A549 (cell line): ENCODE data around the gene IFT80. TPM values are rescaled to one million over a fixed set of nuclear protein-coding genes. Genes with fewer than 3 reads are reported as not detected.

Experiments used
- ATAC-seq, 2 experiments: fragments of 200-7000 bp in 1 of 2; fragments of >200 bp in 1 of 2; cut with Nextera tagmentation in 1 of 2; cut with Tn5 transposase in 1 of 2; 3 replicates each; pipeline versions ENCODE4 v1.8.0 to v1.9.1; 2018 to 2020; ENCODE audit warnings: mild to moderate bottlenecking in 1 of 2, moderate library complexity in 1 of 2
- CTCF ChIA-PET: fragments of 300-600 bp; sonication (Branson Sonifier 250); formaldehyde crosslinking; extraction: SDS; loops from one replicate; lab custom pipeline; 2021; ENCODE audit warnings: antibody characterized with exemption, inconsistent platforms; lab: Yijun Ruan, JAX
- POLR2A ChIA-PET: fragments of 350-600 bp; formaldehyde crosslinking; extraction: SDS; loops from one replicate; lab custom pipeline; 2021; ENCODE audit warnings: antibody characterized with exemption, inconsistent platforms; lab: Yijun Ruan, JAX
- DNase-seq, 2 experiments: peaks; one replicate each; pipeline versions ENCODE4 v3.0.0 to v3.0.0-alpha.2; 2011 to 2016; ENCODE audit warnings: low read depth in 1 of 2, low spot score in 1 of 2
- FAIRE-seq: peaks from 2 replicates; lab custom pipeline; 2011; peaks lifted over from hg19 to GRCh38; lab: Jason Lieb, UNC
- H3K27ac ChIP-seq, 2 experiments: fragments of >200 bp; sonication (Bioruptor Twin); formaldehyde crosslinking; 3 replicates each; pipeline ENCODE4 v1.5.1; 2016 to 2017
- H3K4me1 ChIP-seq: fragments of >200 bp; sonication (Bioruptor Twin); formaldehyde crosslinking; 3 replicates; pipeline ENCODE4 v1.6.1; 2016
- H3K4me2 ChIP-seq: fragments of >200 bp; sonication (Bioruptor Twin); formaldehyde crosslinking; 3 replicates; pipeline ENCODE4 v1.6.1; 2016
- H3K4me3 ChIP-seq: fragments of >200 bp; sonication (Bioruptor Twin); formaldehyde crosslinking; 3 replicates; pipeline ENCODE4 v1.5.1; 2016
- H3K9me3 ChIP-seq: fragments of >200 bp; sonication (Bioruptor Twin); formaldehyde crosslinking; 3 replicates; pipeline ENCODE4 v1.6.1; 2016
- BHLHE40 ChIP-seq: IDR thresholded peaks from 2 replicates; pipeline ENCODE4 v1.6.1; 2012; ENCODE audit warnings: low read depth, low read length, inconsistent platforms
- CBX2 ChIP-seq: fragments of 200-600 bp; sonication (generic); IDR thresholded peaks from 2 replicates; pipeline ENCODE4 v1.6.1; 2016; ENCODE audit warnings: low read depth, mild to moderate bottlenecking, borderline replicate concordance
- CBX8 ChIP-seq: fragments of 200-600 bp; sonication (generic); IDR thresholded peaks from 2 replicates; pipeline ENCODE4 v1.6.1; 2016
- CEBPB ChIP-seq, 2 experiments: fragments of >200 bp in 1 of 2; sonication (Bioruptor Twin) in 1 of 2; formaldehyde crosslinking in 1 of 2; IDR thresholded peaks; 2 replicates each; pipeline ENCODE4 v1.6.1; 2012 to 2016
- CHD2 ChIP-seq: fragments of 150-350 bp; IDR thresholded peaks from 2 replicates; pipeline ENCODE4 v1.6.1; 2014; ENCODE audit warnings: low read length; ENCODE audit not compliant: partially characterized antibody
- EP300 ChIP-seq, 2 experiments: fragments of >200 bp; sonication (Bioruptor Twin); formaldehyde crosslinking; IDR thresholded peaks; 2 replicates in 1 of 2; 3 replicates in 1 of 2; pipeline ENCODE4 v1.6.1; 2016 to 2017
- FOSB ChIP-seq: fragments of 250-450 bp; sonication (Bioruptor Pico); IDR thresholded peaks from 2 replicates; pipeline ENCODE4 v1.5.0; 2020; ENCODE audit warnings: mild to moderate bottlenecking, moderate library complexity
- GATA3 ChIP-seq: IDR thresholded peaks from 2 replicates; pipeline ENCODE4 v1.6.1; 2012; ENCODE audit warnings: borderline replicate concordance
- HDAC2 ChIP-seq: fragments of 200-600 bp; sonication (generic); IDR thresholded peaks from 2 replicates; pipeline ENCODE4 v1.6.1; 2016
- HOXA7 ChIP-seq: fragments of 250-450 bp; sonication (Bioruptor Pico); IDR thresholded peaks from 2 replicates; pipeline ENCODE4 v1.5.0; 2020; ENCODE audit warnings: mild to moderate bottlenecking, moderate library complexity
- JUN ChIP-seq, 2 experiments: fragments of >200 bp; sonication (Bioruptor Twin); formaldehyde crosslinking; IDR thresholded peaks; 2 replicates in 1 of 2; 3 replicates in 1 of 2; pipeline ENCODE4 v1.6.1; 2016 to 2017
- MAFK ChIP-seq: fragments of 450-650 bp; IDR thresholded peaks from 2 replicates; pipeline ENCODE4 v1.6.1; 2014; ENCODE audit not compliant: partially characterized antibody
- NFE2L2 ChIP-seq: fragments of 150-350 bp; conservative IDR thresholded peaks from 2 replicates; pipeline ENCODE4 v1.6.1; 2014; ENCODE audit warnings: low read length
- NPAS2 ChIP-seq: fragments of 250-450 bp; sonication (Bioruptor Pico); IDR thresholded peaks from 2 replicates; pipeline ENCODE4 v1.8.0; 2022; ENCODE audit warnings: mild to moderate bottlenecking, moderate library complexity, borderline replicate concordance
- NR3C1 ChIP-seq: fragments of >200 bp; sonication (Bioruptor Twin); formaldehyde crosslinking; IDR thresholded peaks from 3 replicates; pipeline ENCODE4 v1.6.1; 2017
- PHF8 ChIP-seq: fragments of 200-600 bp; sonication (generic); IDR thresholded peaks from 2 replicates; pipeline ENCODE4 v1.6.1; 2016; ENCODE audit warnings: low read depth, mild to moderate bottlenecking, antibody characterized with exemption, moderate library complexity, borderline replicate concordance
- POLR2A ChIP-seq: IDR thresholded peaks from 2 replicates; pipeline ENCODE4 v1.6.1; 2012; ENCODE audit warnings: mild to moderate bottlenecking, low read length
- POLR2AphosphoS2 ChIP-seq: conservative IDR thresholded peaks from 2 replicates; pipeline ENCODE4 v1.6.1; 2012; ENCODE audit warnings: low read length, improper control_type of control experiment, inconsistent platforms
- RAD21 ChIP-seq, 2 experiments: fragments of >200 bp in 1 of 2; sonication (Bioruptor Twin) in 1 of 2; formaldehyde crosslinking in 1 of 2; IDR thresholded peaks in 1 of 2; conservative IDR thresholded peaks in 1 of 2; 2 replicates in 1 of 2; 3 replicates in 1 of 2; pipeline ENCODE4 v1.6.1; 2012 to 2018; ENCODE audit warnings: inconsistent platforms in 1 of 2
- RCOR1 ChIP-seq: fragments of 150-350 bp; IDR thresholded peaks from 2 replicates; pipeline ENCODE4 v1.6.1; 2014; ENCODE audit warnings: antibody characterized with exemption, low read length, low read depth
- RFX5 ChIP-seq: fragments of 450-650 bp; IDR thresholded peaks from 2 replicates; pipeline ENCODE4 v1.7.1; 2014; ENCODE audit warnings: antibody characterized with exemption, mild to moderate bottlenecking, moderate library complexity
- SMC3 ChIP-seq: fragments of >200 bp; sonication (Bioruptor Twin); formaldehyde crosslinking; IDR thresholded peaks from 3 replicates; pipeline ENCODE4 v1.6.1; 2018; ENCODE audit warnings: inconsistent platforms
- TFCP2L1 ChIP-seq: fragments of 250-450 bp; sonication (Bioruptor Pico); IDR thresholded peaks from 2 replicates; pipeline ENCODE4 v1.5.0; 2021; ENCODE audit warnings: mild to moderate bottlenecking
- ZNF302 ChIP-seq: fragments of 250-450 bp; sonication (Bioruptor Pico); IDR thresholded peaks from 2 replicates; pipeline ENCODE4 v1.9.0; 2021; ENCODE audit warnings: inconsistent platforms, mild to moderate bottlenecking, moderate library complexity
- WGBS: methylation state at CpG from one replicate; pipeline ENCODE4 v1.1.6; 2017; ENCODE audit errors: missing lambda C conversion rate; 5-methylcytosine and 5-hydroxymethylcytosine counted together
- polyA plus RNA-seq, 4 experiments: library from polyadenylated mRNA; depleted of rRNA in 3 of 4; stranded (reverse); fragments of >200 nt; fragmentation: RNase III in 1 of 4; extraction: RNeasy Plus Mini Kit Qiagen cat#74134 plus additional on column Dnase treatment in 1 of 4; gene quantifications; 2 replicates in 3 of 4; 3 replicates in 1 of 4; pipeline ENCODE4 v1.2.3, GENCODE V29; 2011 to 2017
- TF ChIP-seq, protein P1 (sequence below): fragments of 250-450 bp; sonication (Bioruptor Pico); IDR thresholded peaks from 2 replicates; pipeline ENCODE4 v1.5.0; 2020; ENCODE audit warnings: low read depth, mild to moderate bottlenecking, moderate library complexity
- TF ChIP-seq, protein P2 (sequence below): IDR thresholded peaks from 2 replicates; pipeline ENCODE4 v1.6.1; 2012
- TF ChIP-seq, protein P3 (sequence below): fragments of >200 bp; sonication (Bioruptor Twin); formaldehyde crosslinking; IDR thresholded peaks from 2 replicates; pipeline ENCODE4 v1.6.1; 2016
- TF ChIP-seq, protein P4 (sequence below): IDR thresholded peaks from 2 replicates; pipeline ENCODE4 v1.6.1; 2012

IFT80 gene
- polyA plus RNA-seq, 2 of the 4 experiments (the other 2 are of a cell fraction): 30.6 to 41.8 TPM

DNA sequence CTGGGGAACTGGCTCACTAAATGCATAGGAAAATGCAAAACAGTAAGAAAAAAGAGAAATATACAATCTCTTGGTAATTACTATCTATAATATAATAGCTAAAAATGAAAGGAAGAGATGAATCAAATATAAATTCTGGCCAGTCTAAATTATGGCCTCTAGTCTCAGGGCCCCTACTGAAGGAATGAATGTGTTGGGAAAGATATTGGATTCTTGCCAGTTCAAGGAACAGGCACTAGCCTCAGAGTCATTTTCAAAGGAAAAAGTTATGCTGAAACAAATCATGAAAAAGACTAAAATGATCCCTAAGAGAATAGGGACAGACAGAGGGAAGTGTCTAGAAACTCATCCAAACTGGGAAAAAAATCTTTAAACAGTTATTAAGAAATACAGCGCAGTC lies 111.4 kb downstream of the IFT80 start:
- no peak overlapping the region for H3K4me3 ChIP-seq
- no peak overlapping the region for H3K4me2 ChIP-seq
- no peak for FAIRE-seq
- no peak overlapping the region for H3K27ac ChIP-seq
- no peak for TF ChIP-seq CHD2
- TF ChIP-seq, protein P1, sequence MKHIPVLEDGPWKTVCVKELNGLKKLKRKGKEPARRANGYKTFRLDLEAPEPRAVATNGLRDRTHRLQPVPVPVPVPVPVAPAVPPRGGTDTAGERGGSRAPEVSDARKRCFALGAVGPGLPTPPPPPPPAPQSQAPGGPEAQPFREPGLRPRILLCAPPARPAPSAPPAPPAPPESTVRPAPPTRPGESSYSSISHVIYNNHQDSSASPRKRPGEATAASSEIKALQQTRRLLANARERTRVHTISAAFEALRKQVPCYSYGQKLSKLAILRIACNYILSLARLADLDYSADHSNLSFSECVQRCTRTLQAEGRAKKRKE: no peak
- TF ChIP-seq MAFK: no peak
- TF ChIP-seq, protein P2, sequence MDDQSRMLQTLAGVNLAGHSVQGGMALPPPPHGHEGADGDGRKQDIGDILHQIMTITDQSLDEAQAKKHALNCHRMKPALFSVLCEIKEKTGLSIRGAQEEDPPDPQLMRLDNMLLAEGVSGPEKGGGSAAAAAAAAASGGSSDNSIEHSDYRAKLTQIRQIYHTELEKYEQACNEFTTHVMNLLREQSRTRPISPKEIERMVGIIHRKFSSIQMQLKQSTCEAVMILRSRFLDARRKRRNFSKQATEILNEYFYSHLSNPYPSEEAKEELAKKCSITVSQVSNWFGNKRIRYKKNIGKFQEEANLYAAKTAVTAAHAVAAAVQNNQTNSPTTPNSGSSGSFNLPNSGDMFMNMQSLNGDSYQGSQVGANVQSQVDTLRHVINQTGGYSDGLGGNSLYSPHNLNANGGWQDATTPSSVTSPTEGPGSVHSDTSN: no peak
- no peak for TF ChIP-seq RFX5
- no peak for TF ChIP-seq JUN (IDR thresholded peaks at IDR 0.05)
- TF ChIP-seq BHLHE40: no peak
- no peak for TF ChIP-seq NFE2L2
- no peak for TF ChIP-seq PHF8
- no peak for TF ChIP-seq TFCP2L1
- TF ChIP-seq, protein P3, sequence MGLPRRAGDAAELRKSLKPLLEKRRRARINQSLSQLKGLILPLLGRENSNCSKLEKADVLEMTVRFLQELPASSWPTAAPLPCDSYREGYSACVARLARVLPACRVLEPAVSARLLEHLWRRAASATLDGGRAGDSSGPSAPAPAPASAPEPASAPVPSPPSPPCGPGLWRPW: no peak
- TF ChIP-seq SMC3: no peak
- TF ChIP-seq NPAS2: no peak
- no peak for TF ChIP-seq EP300 (IDR thresholded peaks at IDR 0.05)
- TF ChIP-seq CBX8: no peak
- POLR2A ChIA-PET: no interaction called here
- CTCF ChIA-PET: interaction anchor here (1.0 to 1.2 kb wide), 2 partner anchors 249 to 255 kb away, joined by 3 read pairs; no protein-coding TSS in a partner anchor
- no peak for DNase-seq
- peaks cover 5% of the 10 kb centered on the region; the same call in 1 of the 3 replicates for H3K4me1 ChIP-seq
- ATAC-seq: no peak
- WGBS: 96% methylated on average over 1 of the region's 1 CpG
- no peaks in the 10 kb centered on the region for H3K9me3 ChIP-seq

DNA sequence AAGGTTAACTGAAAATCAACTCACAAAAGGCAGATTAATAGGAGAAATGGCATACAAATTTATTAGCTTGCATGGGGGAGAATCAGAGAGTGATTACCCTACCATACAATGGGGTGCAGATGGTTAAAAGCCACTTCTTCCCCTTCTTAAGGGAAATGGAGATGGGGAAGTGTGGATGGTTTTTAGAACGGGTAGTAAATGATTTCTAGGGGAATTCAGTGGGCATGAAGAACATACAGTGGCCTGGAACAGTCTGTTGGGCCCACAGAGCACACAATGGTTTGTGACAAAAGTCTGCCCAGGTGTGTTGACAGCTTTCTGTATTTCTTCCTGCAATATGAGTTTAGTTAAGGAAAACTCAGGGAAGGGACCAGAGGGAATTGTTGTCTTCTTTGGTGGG lies 112.8 kb downstream of the IFT80 start:
- ChIA-PET CTCF (no interaction called here), POLR2A (no interaction called here)
- Histone ChIP-seq H3K4me3 (no peak overlapping the region), H3K27ac (no peak overlapping the region), H3K4me2 (no peak overlapping the region), H3K9me3 (no peaks in the 10 kb centered on the region), H3K4me1 (peaks cover 2% of the 10 kb centered on the region; the same call in 1 of the 3 replicates)
- 73% methylated on average over 1 of the region's 1 CpG for WGBS
- DNase-seq (no peak), FAIRE-seq (no peak), ATAC-seq (no peak)
- TF ChIP-seq CEBPB (IDR thresholded peaks at IDR 0.05): no peak
- no peak for TF ChIP-seq CBX8
- no peak for TF ChIP-seq FOSB (CRISPR knock-in tag)
- no peak for TF ChIP-seq HOXA7 (CRISPR knock-in tag)
- no peak for TF ChIP-seq NR3C1

DNA sequence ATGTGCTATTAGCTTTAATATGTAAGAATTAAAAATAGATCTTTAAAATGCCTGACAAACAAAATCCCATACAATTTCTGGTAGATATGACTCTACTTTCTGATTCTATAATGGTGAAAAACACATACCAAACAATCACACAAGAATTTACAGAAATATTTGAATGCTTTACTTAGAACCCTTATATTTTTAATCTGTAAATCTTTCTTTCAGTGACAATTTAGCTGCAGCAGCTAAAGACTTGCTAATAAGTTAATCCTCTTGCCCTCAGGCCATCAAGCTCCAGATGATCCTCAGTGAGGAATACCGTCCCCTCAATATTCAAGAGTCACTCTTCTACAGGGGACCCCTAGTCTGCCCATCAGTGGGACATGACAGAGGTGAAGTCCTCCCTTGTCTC lies 118.2 kb downstream of the IFT80 start:
- FAIRE-seq (no peak), ATAC-seq (no peak), DNase-seq (no peak)
- Histone ChIP-seq H3K4me2 (no peak overlapping the region), H3K4me1 (no peaks in the 10 kb centered on the region), H3K9me3 (no peaks in the 10 kb centered on the region), H3K27ac (no peak overlapping the region), H3K4me3 (no peak overlapping the region)
- no peak for TF ChIP-seq CBX2
- no peak for TF ChIP-seq POLR2AphosphoS2
- no peak for TF ChIP-seq GATA3
- no peak for TF ChIP-seq HOXA7 (CRISPR knock-in tag)
- no peak for TF ChIP-seq RCOR1
- TF ChIP-seq, protein P4, sequence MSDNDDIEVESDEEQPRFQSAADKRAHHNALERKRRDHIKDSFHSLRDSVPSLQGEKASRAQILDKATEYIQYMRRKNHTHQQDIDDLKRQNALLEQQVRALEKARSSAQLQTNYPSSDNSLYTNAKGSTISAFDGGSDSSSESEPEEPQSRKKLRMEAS: no peak
- TF ChIP-seq RAD21 (conservative IDR thresholded peaks at IDR 0.05 in 1 of 2, IDR thresholded peaks at IDR 0.05 in 1 of 2): no peak
- TF ChIP-seq CBX8: no peak
- no peak for TF ChIP-seq BHLHE40
- no peak for TF ChIP-seq NPAS2
- TF ChIP-seq, protein P1: no peak
- no peak for TF ChIP-seq POLR2A
- no peak for TF ChIP-seq HDAC2
- no peak for TF ChIP-seq RFX5
- no peak for TF ChIP-seq ZNF302
- ChIA-PET CTCF (interaction anchor here (1.6 kb wide), 1 partner anchor 118 kb away, joined by 4 read pairs; no protein-coding TSS in a partner anchor), POLR2A (no interaction called here)
- WGBS: 100% methylated on average over 1 of the region's 1 CpG
